ENCODE data around the gene EEF1AKMT1.

EEF1AKMT1 gene

GRCh38 chr13:20717581-20718542, 55.9 kb downstream of the EEF1AKMT1 start:
- no peak for DNase-seq

GRCh38 chr13:20716951-20717350, 56.8 kb downstream of the EEF1AKMT1 start:
- peak; percentile 22 for DNase-seq

- no peak for DNase-seq
These were observed 58.4 kb downstream of the EEF1AKMT1 start for GRCh38 chr13:20715330-20715712.

GRCh38 chr13:20714563-20715329, 59.0 kb downstream of the EEF1AKMT1 start:
- DNase-seq = no peak

GRCh38 chr13:20714161-20714560, 59.6 kb downstream of the EEF1AKMT1 start:
- DNase-seq = no peak

GRCh38 chr13:20713751-20714150, 60.0 kb downstream of the EEF1AKMT1 start:
- no peak for DNase-seq

GRCh38 chr13:20713014-20713376, 60.8 kb downstream of the EEF1AKMT1 start:
- no peak for DNase-seq

GRCh38 chr13:20711301-20712044, 62.3 kb downstream of the EEF1AKMT1 start:
- no peak for DNase-seq

GRCh38 chr13:20709782-20710181, 64.0 kb downstream of the EEF1AKMT1 start:
- no peak for DNase-seq

- no peak for DNase-seq
These were observed 64.4 kb downstream of the EEF1AKMT1 start for GRCh38 chr13:20709369-20709768.

- no peak for DNase-seq
These were observed 65.5 kb downstream of the EEF1AKMT1 start for GRCh38 chr13:20708216-20708615.

- no peak for DNase-seq
These were observed 67.1 kb downstream of the EEF1AKMT1 start for GRCh38 chr13:20706661-20707060.

GRCh38 chr13:20704459-20705069, 69.2 kb downstream of the EEF1AKMT1 start:
- no peak for DNase-seq

GRCh38 chr13:20703780-20704458, 69.8 kb downstream of the EEF1AKMT1 start:
- peak; percentile 87 for DNase-seq

GRCh38 chr13:20702915-20703779, 70.6 kb downstream of the EEF1AKMT1 start, which contains the start of gene IL17D:
IL17D (plus strand) TSS chr13:20703699; CDS start chr13:20704002, 303 bp downstream.
- DNase-seq = peak; percentile 23

- DNase-seq = no peak
These were observed 71.2 kb downstream of the EEF1AKMT1 start for GRCh38 chr13:20702530-20702914.

GRCh38 chr13:20701461-20701860, 72.3 kb downstream of the EEF1AKMT1 start:
- no peak for DNase-seq

- DNase-seq = no peak
These were observed 73.5 kb downstream of the EEF1AKMT1 start for GRCh38 chr13:20700288-20700687.

GRCh38 chr13:20699715-20700114, 74.0 kb downstream of the EEF1AKMT1 start:
- DNase-seq = no peak

- no peak for DNase-seq
These were observed 77.7 kb downstream of the EEF1AKMT1 start for GRCh38 chr13:20696073-20696472.

- no peak for DNase-seq
These were observed 82.1 kb downstream of the EEF1AKMT1 start for GRCh38 chr13:20691616-20692015.

Measured in COR-L47 (cell line).